ENCODE results near the gene PARP3.

DNA sequence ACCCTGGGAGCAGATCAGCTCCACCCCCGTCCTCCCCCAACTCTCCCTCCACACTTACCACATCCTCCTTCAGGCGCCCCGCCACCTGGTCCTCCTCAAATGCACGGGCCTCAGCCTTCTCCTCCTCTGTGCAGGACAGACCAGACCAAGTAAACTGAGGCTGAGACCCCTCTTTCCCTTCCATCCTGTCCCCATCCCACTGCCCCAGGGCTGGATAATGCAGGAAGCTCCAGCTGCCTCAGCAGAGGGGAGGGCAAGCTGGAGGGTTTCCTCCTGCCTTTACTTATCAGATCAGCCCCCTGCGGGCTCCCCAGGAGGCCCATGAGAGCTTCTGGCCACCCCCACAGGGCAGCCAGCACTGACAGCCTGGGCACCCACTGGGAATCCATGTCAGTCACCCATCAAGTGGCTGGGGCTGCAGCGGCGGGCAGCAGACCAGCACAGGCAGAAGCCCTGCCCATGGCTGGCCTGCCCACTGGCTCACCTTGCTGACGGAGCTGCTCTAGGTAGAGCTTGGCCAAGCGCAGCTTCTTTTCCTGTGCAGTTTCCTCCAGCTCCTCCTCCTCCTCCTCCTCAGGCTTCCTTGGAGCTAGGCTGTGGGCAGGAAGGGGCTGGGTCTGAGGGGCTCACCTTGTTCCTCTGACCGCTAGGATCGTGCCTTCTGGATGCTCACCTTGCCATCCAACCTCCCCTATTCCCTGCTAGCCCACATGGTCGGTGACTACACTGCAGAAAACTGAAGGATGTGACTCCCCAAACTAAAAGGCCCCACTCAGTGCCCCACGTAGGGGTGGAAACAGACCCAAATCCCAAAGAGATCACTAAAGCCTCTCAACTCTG lies 4.3 kb upstream of the PARP3 start:
- TF ChIP-seq, protein P1, sequence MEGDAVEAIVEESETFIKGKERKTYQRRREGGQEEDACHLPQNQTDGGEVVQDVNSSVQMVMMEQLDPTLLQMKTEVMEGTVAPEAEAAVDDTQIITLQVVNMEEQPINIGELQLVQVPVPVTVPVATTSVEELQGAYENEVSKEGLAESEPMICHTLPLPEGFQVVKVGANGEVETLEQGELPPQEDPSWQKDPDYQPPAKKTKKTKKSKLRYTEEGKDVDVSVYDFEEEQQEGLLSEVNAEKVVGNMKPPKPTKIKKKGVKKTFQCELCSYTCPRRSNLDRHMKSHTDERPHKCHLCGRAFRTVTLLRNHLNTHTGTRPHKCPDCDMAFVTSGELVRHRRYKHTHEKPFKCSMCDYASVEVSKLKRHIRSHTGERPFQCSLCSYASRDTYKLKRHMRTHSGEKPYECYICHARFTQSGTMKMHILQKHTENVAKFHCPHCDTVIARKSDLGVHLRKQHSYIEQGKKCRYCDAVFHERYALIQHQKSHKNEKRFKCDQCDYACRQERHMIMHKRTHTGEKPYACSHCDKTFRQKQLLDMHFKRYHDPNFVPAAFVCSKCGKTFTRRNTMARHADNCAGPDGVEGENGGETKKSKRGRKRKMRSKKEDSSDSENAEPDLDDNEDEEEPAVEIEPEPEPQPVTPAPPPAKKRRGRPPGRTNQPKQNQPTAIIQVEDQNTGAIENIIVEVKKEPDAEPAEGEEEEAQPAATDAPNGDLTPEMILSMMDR (IDR thresholded peaks at IDR 0.05), result no peak
- TF ChIP-seq POLR2A (IDR thresholded peaks at IDR 0.05), result no peak
